ENCODE data around the gene RNASE9.
"Not testable (repeated sequence)": the region's sequence is repeated elsewhere in the genome, so short reads cannot be mapped to it uniquely, and the experiment has no call there.

Gene RNASE9

GRCh38 chr14:20515846-20516245, 45.0 kb downstream of the RNASE9 start:
- DNase-seq = no peak

- no peak for DNase-seq
These were observed 48.5 kb downstream of the RNASE9 start for GRCh38 chr14:20512177-20512905.

GRCh38 chr14:20508367-20508766, 52.5 kb downstream of the RNASE9 start:
- DNase-seq = no peak

- DNase-seq = not testable (repeated sequence)
These were observed 53.3 kb downstream of the RNASE9 start for GRCh38 chr14:20507537-20507936.

- not testable (repeated sequence) for DNase-seq
These were observed 54.1 kb downstream of the RNASE9 start for GRCh38 chr14:20506752-20507151.

GRCh38 chr14:20506276-20506675, 54.6 kb downstream of the RNASE9 start:
- not testable (repeated sequence) for DNase-seq

Data from T-helper 2 cell (primary cell).